Naive thymus-derived CD8-positive, alpha-beta T cell (primary cell): ENCODE results near the gene FRA10AC1. TPM values are rescaled to one million over a fixed set of nuclear protein-coding genes. Genes with fewer than 3 reads are reported as not detected.

Source experiments
- ATAC-seq, 2 donors: fragments of 150-1000 bp; cut with Tn5 transposase in 1 of 2; sonication (Bioruptor Pico), chemical (Tn5 transposase) in 1 of 2; 1 replicate in 1 of 2; 2 replicates in 1 of 2; pipeline ENCODE4 v1.10.0; 2021; ENCODE audit warnings: mild to moderate bottlenecking in 2 of 2, moderate library complexity in 2 of 2
- POLR2A ChIA-PET: fragments of 350-600 bp; sonication (Branson Sonifier 250); formaldehyde crosslinking; loops from one replicate; lab custom pipeline; 2021; ENCODE audit warnings: antibody characterized with exemption; lab: Charles Lee
- DNase-seq, 10 donors: peaks; one replicate each; pipeline versions ENCODE4 v3.0.0 to v3.0.0-alpha.2; 2020 to 2022
- H3K27ac Mint-ChIP-seq, 10 donors: one replicate each; pipeline ENCODE4 v1.8.0; 2020 to 2022; ENCODE audit warnings: mild to moderate bottlenecking in 10 of 10, mixed read lengths in 10 of 10, moderate library complexity in 4 of 10, inconsistent platforms in 1 of 10
- H3K27me3 Mint-ChIP-seq, 5 donors: one replicate each; pipeline ENCODE4 v1.8.0; 2021 to 2022; ENCODE audit warnings: mixed read lengths in 5 of 5
- H3K36me3 Mint-ChIP-seq, 3 donors: one replicate each; pipeline ENCODE4 v1.8.0; 2020 to 2022; ENCODE audit warnings: mixed read lengths in 3 of 3, mild to moderate bottlenecking in 2 of 3, inconsistent platforms in 1 of 3
- H3K4me1 Mint-ChIP-seq, 4 donors: one replicate each; pipeline ENCODE4 v1.8.0; 2021 to 2022; ENCODE audit warnings: mixed read lengths in 4 of 4
- H3K4me3 Mint-ChIP-seq, 10 donors: one replicate each; pipeline ENCODE4 v1.8.0; 2020 to 2022; ENCODE audit warnings: mild to moderate bottlenecking in 10 of 10, mixed read lengths in 10 of 10, moderate library complexity in 6 of 10, inconsistent platforms in 1 of 10
- H3K9me3 Mint-ChIP-seq, 9 donors: one replicate each; pipeline ENCODE4 v1.8.0; 2020 to 2022; ENCODE audit warnings: mixed read lengths in 9 of 9, mild to moderate bottlenecking in 3 of 9, inconsistent platforms in 1 of 9, moderate library complexity in 1 of 9
- polyA plus RNA-seq, 3 donors: library from polyadenylated mRNA; unstranded; fragments of 300-500 nt; fragmentation: Illumina TruSeq; gene quantifications; one replicate each; pipeline ENCODE4 v1.2.3, GENCODE V29; 2021
- total RNA-seq, 8 experiments: library from RNA in 2 of 8; stranded (reverse) in 2 of 8; gene quantifications; one replicate each; pipeline ENCODE4 v1.2.3 and lab custom pipeline; 2021 to 2026

FRA10AC1 gene
- total and polyA plus RNA-seq, 5 experiments from 2014 or later: 5.8 to 28.9 (median 6.8) TPM

DNA sequence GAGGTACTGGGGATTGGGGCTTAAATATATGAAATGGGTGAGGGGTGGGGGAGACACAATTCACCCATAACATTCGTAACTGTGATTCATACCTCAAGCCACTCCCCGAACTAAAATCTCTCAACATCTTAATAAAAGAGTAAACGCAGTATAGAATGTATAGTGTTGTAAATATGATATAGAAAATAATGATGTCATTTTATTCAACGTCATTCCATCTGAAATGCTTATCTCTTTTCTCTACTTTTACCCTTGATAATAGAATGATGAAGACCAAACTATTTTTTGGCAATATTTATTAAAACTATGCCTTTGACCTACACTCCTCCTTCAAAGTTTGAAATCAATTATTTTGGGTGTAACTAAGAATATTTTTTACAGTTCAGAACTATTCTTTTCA lies 36.4 kb downstream of the FRA10AC1 start:
- POLR2A ChIA-PET: no interaction called here
- H3K4me1 Mint-ChIP-seq: peaks cover 0 to 2% (median 0%) of the 10 kb centered on the region in 4 donors
- peaks cover 0 to 80% (median 26%) of the 10 kb centered on the region in 3 donors for H3K36me3 Mint-ChIP-seq
- DNase-seq (no peak), ATAC-seq (no peak)
- H3K27me3 Mint-ChIP-seq: no peaks in the 10 kb centered on the region
- no peaks in the 10 kb centered on the region for H3K9me3 Mint-ChIP-seq
- H3K27ac Mint-ChIP-seq: no peak overlapping the region
- no peak overlapping the region for H3K4me3 Mint-ChIP-seq

DNA sequence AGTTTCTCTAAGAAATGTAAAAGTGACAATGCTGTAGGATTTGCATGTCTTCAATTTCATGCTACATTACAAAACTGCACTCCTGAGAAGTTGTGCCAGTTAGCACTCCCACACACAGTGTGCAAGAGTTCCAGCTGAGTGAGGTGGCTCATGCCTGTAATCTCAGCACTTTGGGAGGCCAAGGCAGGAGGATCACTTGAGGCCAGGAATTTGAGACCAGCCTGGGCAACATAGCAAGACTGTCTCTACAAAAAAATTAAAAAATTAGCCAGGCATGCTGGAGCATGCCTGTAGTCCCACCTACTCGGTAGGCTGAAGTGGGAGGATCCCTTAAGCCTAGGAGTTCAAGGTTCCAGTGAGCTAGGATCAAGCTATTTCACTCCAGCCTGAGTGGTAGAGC lies 44.6 kb downstream of the FRA10AC1 start:
- no peak for ATAC-seq
- peaks cover 0 to 32% (median 11%) of the 10 kb centered on the region in 3 donors for H3K36me3 Mint-ChIP-seq
- no peak overlapping the region for H3K4me3 Mint-ChIP-seq
- H3K4me1 Mint-ChIP-seq: peaks cover 0 to 7% (median 0%) of the 10 kb centered on the region in 4 donors
- DNase-seq: no peak
- no peaks in the 10 kb centered on the region for H3K9me3 Mint-ChIP-seq
- no peaks in the 10 kb centered on the region for H3K27me3 Mint-ChIP-seq
- H3K27ac Mint-ChIP-seq: peak overlapping the region in 2 of 10 donors; percentile 7 to 30
- POLR2A ChIA-PET: no interaction called here

DNA sequence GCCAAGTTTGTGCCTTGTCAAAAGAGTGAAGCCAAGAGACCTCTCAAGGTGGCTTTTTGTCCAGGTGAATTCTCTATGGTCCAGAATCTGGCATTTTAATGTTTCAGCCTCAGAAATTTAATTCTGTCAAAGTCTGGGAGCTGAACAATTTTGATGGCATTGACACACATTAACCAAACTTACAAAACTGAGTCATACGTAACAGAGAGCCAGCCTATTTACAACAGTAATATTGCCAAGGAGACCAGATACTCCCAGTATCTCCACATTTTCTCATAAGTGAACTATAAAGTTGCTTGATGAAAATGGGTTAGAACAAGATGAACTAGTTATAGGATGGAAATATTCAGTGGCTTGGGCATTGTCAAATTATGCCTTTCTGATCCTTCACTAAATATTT lies 46.2 kb downstream of the FRA10AC1 start:
- POLR2A ChIA-PET: no interaction called here
- H3K4me1 Mint-ChIP-seq: peaks cover 0 to 7% (median 0%) of the 10 kb centered on the region in 4 donors
- H3K4me3 Mint-ChIP-seq: no peak overlapping the region
- peaks cover 0 to 19% (median 9%) of the 10 kb centered on the region in 3 donors for H3K36me3 Mint-ChIP-seq
- ATAC-seq: no peak
- no peak overlapping the region for H3K27ac Mint-ChIP-seq
- H3K27me3 Mint-ChIP-seq: peaks cover 0 to 3% (median 0%) of the 10 kb centered on the region in 5 donors
- H3K9me3 Mint-ChIP-seq: peaks cover 0 to 2% (median 0%) of the 10 kb centered on the region in 9 donors
- no peak for DNase-seq

DNA sequence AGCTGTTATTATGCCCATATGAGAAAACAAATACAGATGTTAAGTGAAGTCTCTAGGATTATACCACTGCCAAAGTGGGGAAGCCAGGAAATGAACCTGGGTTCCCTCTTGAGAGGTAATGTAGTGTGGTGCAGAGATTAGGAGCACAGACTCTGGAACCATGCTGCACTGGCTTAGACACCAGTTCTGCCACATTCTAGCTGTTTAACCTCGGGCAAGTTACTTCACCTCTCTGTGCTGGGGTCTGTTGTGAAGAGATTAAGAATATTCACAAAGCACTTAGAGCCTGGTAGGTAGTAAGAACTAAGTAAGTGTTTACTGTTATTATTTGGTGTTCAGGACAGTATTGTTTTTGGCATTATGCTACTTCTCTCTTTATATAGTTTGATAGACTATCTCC lies 48.2 kb downstream of the FRA10AC1 start:
- ATAC-seq: no peak
- H3K4me3 Mint-ChIP-seq: no peak overlapping the region
- peaks cover 0 to 3% (median 1%) of the 10 kb centered on the region in 5 donors for H3K27me3 Mint-ChIP-seq
- H3K36me3 Mint-ChIP-seq: no peaks in the 10 kb centered on the region
- POLR2A ChIA-PET: no interaction called here
- peaks cover 0 to 2% (median 0%) of the 10 kb centered on the region in 9 donors for H3K9me3 Mint-ChIP-seq
- peaks cover 0 to 1% (median 0%) of the 10 kb centered on the region in 4 donors for H3K4me1 Mint-ChIP-seq
- no peak for DNase-seq
- H3K27ac Mint-ChIP-seq: no peak overlapping the region

DNA sequence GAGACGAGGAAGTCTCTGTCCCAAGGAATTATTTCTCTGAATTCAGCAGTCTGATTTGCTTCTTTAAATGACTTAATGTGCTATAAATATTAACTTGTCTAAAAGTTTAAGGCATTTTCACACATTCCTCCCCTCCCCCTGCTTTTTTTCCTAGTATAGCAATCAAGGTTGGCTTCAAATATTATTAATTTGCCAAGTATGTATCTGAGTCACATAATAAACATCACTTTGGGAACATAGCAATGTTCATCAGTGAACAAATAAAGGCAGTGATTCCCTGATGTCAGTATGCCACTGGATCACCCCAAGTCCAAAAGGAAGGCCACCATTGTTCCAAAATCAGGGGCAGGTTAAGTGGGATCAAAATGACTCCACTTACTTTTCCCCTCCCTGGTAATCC lies 49.5 kb downstream of the FRA10AC1 start:
- Mint-ChIP-seq H3K27me3 (peaks cover 0 to 3% (median 1%) of the 10 kb centered on the region in 5 donors), H3K27ac (no peak overlapping the region), H3K9me3 (peaks cover 0 to 2% (median 0%) of the 10 kb centered on the region in 9 donors), H3K4me3 (no peak overlapping the region), H3K36me3 (no peaks in the 10 kb centered on the region), H3K4me1 (no peaks in the 10 kb centered on the region)
- ATAC-seq (no peak), DNase-seq (no peak)
- POLR2A ChIA-PET: no interaction called here

DNA sequence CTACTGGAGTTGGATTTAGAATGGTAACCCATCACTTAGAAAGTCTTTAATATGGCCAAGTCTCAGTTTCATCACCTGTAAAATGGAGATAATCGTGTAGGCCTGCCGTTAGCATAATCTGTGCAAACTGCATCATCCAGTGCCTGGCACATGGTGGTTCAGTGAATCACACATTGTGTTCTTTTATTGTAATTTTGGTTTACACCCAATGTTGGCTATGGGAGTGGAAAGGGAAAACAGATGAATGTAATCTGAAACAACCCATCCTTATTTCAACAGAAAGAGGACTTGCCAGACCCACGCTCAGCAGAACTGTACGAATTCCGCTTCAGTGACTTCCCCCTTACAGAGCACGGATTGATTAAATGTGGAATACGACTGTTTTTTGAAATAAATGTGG lies 62.6 kb downstream of the FRA10AC1 start:
- H3K9me3 Mint-ChIP-seq: no peaks in the 10 kb centered on the region
- peaks cover 0 to 1% (median 0%) of the 10 kb centered on the region in 4 donors for H3K4me1 Mint-ChIP-seq
- POLR2A ChIA-PET: no interaction called here
- no peak for DNase-seq
- no peak overlapping the region for H3K27ac Mint-ChIP-seq
- no peak overlapping the region for H3K4me3 Mint-ChIP-seq
- H3K27me3 Mint-ChIP-seq: peaks cover 6 to 26% (median 15%) of the 10 kb centered on the region in 5 donors
- no peaks in the 10 kb centered on the region for H3K36me3 Mint-ChIP-seq
- no peak for ATAC-seq

DNA sequence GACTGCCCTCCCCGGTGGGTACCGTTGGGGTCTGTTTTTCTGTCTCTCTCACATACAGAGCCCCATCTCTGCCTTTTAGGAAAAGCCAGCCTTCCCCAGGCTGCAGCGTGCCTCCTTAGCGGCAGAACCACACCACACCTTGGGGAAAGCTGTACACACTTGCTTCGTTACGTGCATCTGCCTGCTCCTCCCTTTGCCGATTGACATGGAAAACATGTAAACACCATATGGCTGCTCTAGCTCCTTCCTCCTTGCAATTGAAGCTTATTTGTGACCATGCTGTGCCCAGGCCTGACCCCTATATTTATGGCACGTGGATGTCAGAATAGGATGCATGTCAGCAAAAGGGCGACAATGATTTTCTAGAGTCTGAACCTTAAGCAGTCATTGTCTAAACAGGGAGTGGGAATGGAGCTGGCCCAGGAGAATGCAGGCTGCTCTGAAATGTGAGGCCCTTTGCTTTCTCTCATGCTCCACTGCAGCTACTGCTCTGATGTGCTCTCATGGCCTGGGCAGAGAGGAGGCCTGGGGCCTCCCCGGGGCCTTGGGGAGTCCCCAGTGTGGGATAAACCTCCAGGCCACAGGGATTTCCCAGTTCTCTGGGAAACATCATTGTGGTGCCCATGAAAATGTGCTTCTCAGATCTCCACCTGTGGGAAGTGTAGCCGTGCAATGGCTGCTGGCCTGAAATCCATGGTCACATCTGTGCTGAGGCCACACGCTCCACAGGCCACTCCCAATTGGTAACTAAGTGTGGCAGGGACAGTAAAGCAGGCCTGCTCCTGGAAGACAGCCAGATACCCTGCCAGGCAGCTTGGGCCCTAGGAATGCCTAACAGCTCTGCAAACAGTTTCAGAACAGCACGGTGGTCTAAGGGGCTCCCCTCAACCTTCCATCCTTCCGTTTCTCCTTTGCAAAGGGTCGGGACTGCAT lies 71.5 kb downstream of the FRA10AC1 start:
- no peak overlapping the region for H3K4me3 Mint-ChIP-seq
- DNase-seq (no peak), ATAC-seq (no peak)
- H3K4me1 Mint-ChIP-seq: no peaks in the 10 kb centered on the region
- peak overlapping the region in 1 of 10 donors; percentile 15 for H3K27ac Mint-ChIP-seq
- H3K27me3 Mint-ChIP-seq: peaks cover 10 to 37% (median 23%) of the 10 kb centered on the region in 5 donors
- no peaks in the 10 kb centered on the region for H3K9me3 Mint-ChIP-seq
- POLR2A ChIA-PET: no interaction called here
- no peaks in the 10 kb centered on the region for H3K36me3 Mint-ChIP-seq

DNA sequence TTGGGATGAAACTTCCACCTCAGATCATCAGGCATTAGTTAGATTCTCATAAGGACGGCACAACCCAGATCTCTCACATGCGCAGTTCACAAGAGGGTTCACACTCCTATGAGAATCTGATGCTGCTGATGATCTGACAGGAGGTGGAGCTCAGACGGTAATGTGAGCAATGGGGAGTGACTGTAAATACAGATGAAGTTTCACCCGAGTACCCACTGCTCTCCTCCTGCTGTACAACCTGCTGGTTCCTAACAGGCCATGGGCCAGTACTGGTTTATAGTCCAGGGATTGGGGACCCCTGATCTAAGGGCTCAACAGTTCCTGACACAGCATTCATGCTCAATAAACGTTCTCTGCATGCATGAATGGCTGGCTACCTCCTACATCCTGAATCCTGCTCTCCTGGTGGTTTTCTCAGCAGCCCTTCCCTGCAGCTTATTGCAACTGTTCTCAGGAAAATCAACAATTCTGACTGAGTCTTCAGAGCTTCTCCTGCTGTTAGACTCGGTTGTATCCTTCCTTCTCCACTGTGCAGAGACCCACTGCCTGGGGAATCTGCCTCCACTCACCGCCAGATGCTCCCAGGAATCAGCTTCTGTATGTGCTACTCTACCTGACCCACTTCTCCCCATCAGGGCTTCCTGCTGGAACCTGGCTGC lies 72.6 kb downstream of the FRA10AC1 start:
- no peaks in the 10 kb centered on the region for H3K9me3 Mint-ChIP-seq
- no peak overlapping the region for H3K27ac Mint-ChIP-seq
- H3K4me3 Mint-ChIP-seq: no peak overlapping the region
- POLR2A ChIA-PET: no interaction called here
- no peak for DNase-seq
- no peaks in the 10 kb centered on the region for H3K4me1 Mint-ChIP-seq
- H3K27me3 Mint-ChIP-seq: peaks cover 10 to 37% (median 25%) of the 10 kb centered on the region in 5 donors
- ATAC-seq: no peak
- H3K36me3 Mint-ChIP-seq: no peaks in the 10 kb centered on the region

DNA sequence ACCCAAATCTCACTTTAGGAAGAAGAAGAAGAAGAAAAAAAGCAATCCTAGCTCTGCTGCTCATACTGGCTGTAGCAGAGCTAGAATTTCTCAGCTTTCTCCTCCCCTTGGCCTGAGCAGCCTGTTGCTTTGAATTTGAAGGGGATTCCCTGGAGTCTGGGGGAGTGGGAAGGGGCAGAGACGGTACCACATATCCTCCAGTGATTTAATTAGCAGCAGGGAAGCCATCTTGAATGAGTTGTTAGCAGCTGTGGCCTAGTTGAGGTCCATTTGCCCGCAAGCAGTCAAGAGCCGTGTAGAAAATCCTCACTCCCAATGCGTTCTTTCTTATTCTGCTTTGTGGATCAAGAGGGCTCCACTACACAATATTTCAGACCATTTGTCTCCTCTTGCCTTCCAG lies 73.5 kb downstream of the FRA10AC1 start:
- H3K4me1 Mint-ChIP-seq: no peaks in the 10 kb centered on the region
- POLR2A ChIA-PET: no interaction called here
- H3K9me3 Mint-ChIP-seq: no peaks in the 10 kb centered on the region
- peaks cover 10 to 40% (median 25%) of the 10 kb centered on the region in 5 donors for H3K27me3 Mint-ChIP-seq
- peak overlapping the region in 1 of 10 donors; percentile 55 for H3K27ac Mint-ChIP-seq
- ATAC-seq (no peak), DNase-seq (no peak)
- no peaks in the 10 kb centered on the region for H3K36me3 Mint-ChIP-seq
- H3K4me3 Mint-ChIP-seq: no peak overlapping the region

DNA sequence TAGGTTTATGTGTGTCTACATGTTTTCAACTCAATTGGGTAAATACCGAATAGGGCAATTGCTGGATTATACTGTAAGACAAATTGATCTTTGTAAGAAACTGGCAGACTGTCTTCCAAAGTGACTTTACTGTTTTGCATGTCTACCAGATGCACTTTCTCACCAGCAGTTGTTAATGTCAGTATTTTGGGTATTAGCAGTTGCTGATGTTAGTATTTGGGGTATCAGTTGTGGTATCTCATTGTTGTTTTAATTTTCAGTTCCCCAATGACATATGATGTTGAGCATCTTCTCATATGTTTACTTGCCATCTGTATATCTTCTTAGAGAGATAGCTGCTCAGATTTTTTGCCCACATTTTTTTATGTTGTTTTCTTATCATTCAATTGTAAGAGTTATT lies 79.5 kb downstream of the FRA10AC1 start:
- H3K4me1 Mint-ChIP-seq: peaks cover 0 to 2% (median 0%) of the 10 kb centered on the region in 4 donors
- H3K27ac Mint-ChIP-seq: no peak overlapping the region
- ATAC-seq: no peak
- no peak for DNase-seq
- H3K4me3 Mint-ChIP-seq: no peak overlapping the region
- no peaks in the 10 kb centered on the region for H3K9me3 Mint-ChIP-seq
- peaks cover 2 to 17% (median 10%) of the 10 kb centered on the region in 5 donors for H3K27me3 Mint-ChIP-seq
- H3K36me3 Mint-ChIP-seq: no peaks in the 10 kb centered on the region
- POLR2A ChIA-PET: no interaction called here

DNA sequence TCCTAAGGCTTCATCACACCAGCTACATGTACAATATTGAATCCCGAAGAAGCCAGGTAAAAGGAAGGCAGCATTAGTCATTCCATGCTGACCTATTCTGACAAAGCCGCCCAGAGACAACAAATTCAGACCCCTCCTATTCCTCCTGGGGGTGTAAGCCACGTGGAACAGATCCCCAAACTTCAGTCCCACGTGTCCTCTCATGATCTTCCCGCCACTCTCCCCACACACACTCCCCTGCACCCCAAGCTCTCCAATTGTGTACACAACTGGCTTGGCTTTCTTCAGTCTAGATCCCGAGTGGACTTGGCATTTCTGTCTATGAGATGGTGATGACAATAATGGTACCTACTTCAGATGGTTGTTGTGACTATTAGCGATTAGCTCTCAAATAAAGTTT lies 81.5 kb downstream of the FRA10AC1 start:
- H3K27ac Mint-ChIP-seq: no peak overlapping the region
- ATAC-seq (no peak), DNase-seq (no peak)
- peaks cover 0 to 5% (median under 1%) of the 10 kb centered on the region in 4 donors for H3K4me1 Mint-ChIP-seq
- no peak overlapping the region for H3K4me3 Mint-ChIP-seq
- H3K9me3 Mint-ChIP-seq: no peaks in the 10 kb centered on the region
- POLR2A ChIA-PET: no interaction called here
- no peaks in the 10 kb centered on the region for H3K36me3 Mint-ChIP-seq
- peaks cover 0 to 17% (median 6%) of the 10 kb centered on the region in 5 donors for H3K27me3 Mint-ChIP-seq
